SKM-1 treated with dmso at 0.1 percent for 144 hours (cell line): ENCODE data around the gene SLC25A33.
A peak's percentile ranks its signal among the peaks of the same experiment; 100 is the strongest.
"Not testable (repeated sequence)": the region's sequence is repeated elsewhere in the genome, so short reads cannot be mapped to it uniquely, and the experiment has no call there.

Experiments
- DNase-seq: peaks from one replicate; lab custom pipeline; 2025; ENCODE audit not compliant: unreplicated experiment; lab: John Stamatoyannopoulos, UW

SLC25A33 gene

DNA sequence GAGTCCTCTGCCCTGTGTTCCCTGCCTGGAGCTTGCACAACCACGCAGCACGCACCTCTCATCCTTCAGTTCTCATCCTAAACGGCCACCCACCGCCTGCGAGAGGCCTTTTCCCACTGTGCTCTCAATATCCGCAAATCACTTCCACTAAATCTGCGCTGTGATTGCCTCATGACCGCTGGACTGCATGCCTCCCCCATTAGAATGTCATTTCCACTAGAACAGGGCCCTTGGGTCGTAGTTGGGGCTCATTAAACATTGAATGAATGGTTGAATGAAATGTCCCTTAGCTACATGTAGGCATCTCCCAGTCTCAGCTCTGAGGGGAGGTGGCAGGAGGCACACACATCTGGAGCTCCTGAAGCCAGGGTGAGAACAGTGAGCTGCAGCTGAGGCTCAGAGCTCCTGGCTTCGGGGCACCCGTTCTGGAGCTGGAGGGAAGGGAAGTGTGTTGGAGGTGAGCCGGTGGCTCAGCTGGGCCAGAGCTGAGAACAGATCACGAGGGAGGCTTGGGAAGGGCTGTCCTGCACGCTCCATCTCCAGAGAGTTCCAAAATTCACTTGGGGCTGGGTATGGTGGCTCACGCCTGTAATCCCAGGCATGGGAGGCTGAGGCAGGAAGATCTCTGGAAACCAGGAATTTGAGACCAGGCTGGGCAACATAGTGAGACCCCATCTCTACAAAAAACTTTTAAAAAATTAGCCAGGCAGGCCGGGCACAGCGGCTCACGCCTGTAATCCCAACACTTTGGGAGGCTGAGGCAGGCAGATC is 79.8 kb downstream of the SLC25A33 start:
- DNase-seq, result no peak

DNA sequence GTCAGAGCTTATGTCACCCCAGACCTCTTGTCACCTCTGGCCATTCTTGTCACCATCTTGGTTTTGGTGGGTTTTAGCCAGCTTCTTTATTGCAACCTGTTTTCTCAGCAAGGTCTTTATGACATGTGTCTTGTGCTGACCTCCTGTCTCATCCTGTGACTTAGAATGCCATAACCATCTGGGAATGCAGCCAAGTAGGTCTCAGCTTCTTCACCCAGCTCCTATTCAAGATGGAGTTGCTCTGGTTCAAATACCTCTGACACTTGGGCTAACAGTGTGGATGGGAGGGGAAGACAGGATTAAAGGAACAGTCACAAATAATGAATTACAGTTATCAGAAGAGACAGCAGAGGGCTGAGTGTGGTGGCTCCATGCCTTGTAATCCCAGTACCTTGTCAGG is 81.8 kb downstream of the SLC25A33 start:
- DNase-seq, result no peak

DNA sequence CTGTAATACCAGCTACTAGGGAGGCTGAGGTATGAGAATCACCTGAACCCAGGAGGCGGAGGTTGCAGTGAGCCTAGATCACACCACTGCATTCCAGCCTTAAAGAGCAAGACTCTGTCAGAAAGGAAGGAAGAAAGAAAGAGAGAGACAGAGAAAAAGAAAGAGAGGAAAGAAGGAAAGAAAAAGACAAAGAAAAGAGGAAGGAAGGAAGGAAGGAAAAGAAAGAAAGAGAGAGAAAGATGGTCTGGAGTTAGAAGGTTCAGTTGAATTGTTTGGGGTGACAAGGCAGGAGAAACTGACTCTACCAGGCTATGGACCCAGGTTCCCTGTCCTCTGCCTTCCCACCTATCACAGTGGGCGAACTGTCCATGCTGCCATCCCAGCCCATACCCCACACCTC is 84.8 kb downstream of the SLC25A33 start:
- no peak for DNase-seq

DNA sequence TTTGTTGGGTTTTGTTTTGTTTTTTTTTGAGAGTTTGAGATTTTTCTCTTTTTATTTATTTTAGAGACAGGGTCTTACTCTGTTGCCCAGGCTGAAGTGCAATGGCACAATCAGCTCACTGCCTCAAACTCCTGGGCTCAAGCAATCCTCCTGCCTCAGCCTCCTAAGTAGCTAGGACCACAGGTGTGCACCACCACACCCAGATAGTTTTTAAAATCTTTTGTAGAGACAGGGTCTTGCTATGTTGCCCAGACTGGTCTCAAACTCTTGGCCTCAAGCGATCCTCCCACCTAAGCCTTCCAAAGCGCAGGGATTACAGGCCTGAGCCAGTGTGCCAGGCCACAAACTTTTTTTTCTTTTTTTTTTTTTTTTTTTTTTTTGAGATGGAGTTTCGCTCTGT is 85.8 kb downstream of the SLC25A33 start:
- not testable (repeated sequence) for DNase-seq

DNA sequence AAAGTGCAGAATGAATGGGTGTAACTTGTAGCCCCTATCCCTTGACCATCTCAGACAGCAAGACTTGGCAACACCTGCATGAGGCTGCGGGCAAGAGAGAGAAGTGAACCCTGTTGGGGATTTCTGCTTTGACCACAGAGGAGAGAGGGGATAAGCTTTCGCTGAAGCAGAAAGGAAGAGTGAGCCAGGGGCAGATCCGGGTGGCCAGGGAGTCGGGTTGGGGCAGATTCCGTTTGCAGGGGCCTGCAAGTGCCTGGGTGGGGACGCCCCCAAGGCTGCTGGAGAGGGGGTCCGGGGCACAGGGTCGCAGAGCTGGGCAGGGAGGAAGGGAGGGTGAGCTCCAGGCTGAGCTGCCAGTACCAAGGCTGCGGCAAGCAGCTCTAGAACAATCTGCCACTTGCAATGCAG is 86.9 kb downstream of the SLC25A33 start:
- no peak for DNase-seq

DNA sequence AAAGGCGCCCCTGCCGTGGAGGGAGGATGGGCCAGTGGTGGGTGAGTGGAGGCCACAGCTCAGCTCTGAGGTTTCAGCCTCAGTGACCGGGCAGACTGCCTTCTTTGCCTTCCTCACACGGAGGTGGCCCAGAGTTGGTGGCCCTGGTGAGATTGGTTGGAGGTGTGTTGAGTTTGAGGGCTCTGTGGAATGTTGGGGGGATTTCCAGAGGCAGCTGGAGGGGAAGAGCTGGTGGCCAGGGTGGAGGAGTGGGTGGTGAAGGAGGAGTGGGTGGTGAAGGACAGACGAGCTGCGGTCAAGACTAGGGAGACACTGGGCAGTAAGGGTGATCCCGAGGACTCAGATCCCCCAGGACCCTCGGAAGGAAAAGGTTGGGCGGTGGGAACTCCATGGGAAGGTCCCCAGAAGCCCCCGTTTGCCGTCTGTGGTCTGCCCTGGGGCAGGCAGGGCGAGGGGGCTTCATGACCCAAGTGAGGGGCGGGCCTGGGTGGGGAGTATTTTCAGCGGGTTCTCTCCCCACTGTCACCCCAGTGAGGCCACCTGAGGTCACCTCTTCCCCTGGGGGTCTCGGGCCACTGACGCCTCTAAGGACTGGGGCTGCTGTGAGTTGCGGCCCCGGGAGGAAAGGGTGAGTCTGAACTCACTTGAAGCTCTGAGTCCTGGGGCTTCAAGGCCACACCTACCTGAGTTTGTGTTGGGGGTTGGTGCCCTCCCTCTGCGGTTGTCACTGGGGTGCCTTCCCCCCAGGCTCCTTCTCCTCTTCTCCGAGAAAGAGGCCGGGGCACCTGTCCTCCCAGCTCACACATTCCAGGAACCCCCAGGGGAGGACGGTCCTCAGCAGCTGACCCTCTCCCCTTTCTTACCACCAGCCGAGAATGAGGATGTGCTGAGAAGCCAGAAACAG is 89.5 kb downstream of the SLC25A33 start:
- no peak for DNase-seq

DNA sequence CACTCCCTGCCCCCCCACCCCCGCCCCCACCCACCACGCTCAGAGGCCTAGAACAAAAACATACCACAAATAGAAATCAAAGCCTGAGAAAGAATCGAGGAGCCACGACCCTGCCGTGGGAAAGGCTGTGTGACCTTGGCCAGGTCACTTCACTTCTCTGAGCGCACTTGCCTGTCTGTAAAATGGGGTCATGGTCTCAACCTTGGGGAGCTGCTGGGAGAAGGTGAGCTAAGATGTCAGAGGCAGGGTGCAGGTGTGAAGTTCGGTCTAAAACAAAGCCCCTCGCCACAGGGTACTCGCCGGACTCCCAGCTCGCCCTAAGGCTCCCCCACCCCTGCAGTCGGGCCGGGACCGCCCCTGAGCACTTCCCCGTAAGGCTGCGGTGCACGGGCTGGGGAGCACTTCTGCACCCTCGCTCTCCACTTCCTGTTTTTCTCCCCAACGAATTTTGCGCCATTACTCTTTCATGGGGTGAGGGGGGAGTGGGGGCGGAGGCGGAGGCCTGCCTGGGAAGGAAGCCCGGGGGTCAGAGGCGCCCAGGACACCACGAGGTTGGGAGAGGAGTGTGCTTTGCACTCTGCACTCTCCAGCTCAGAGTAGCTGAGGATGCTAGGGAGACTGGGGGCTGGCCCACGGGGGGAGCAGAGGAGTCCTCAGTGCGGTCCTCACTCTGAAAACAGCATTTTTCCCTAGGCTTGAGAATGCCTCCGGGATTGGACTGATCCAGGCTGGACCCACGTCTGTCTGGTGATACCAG is 90.4 kb downstream of the SLC25A33 start:
- peak; percentile 94 for DNase-seq

DNA sequence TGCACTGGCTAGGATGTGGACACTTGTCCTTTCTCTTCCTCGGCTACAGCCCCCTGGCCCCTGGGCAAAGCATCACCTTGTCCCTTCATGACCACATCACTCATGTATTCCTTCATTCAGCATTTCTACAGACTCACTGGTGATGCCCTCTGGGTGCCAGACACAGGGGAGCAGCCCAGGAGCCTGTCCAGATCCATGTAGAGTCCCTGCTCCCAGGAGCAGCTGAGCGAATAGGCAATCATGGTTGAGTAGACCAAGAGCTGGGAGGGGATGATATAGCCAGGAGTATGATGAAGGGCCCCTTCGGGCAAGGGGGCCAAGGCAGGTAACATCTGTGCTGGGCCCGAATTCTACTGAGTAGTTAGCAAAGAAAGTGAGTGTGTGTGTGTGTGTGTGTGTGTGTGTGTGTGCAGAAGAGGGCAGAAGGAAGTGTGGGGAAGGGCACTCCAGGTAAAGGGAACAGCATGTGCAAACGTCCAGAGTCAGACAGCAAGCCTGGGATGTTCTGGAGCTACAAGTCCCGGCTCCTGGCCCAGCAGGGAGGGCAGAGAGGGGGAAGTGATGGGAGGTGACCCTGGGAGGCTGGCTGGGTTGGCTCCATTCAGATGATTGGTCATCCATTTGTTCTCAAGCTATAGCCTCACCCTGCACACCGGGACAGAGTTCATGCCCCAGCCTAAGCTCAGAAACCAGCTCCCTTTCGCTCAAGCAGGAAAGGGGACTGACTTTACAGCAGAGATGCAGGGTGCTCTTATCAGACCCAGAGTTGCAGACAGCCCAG is 91.3 kb downstream of the SLC25A33 start:
- DNase-seq, result no peak

DNA sequence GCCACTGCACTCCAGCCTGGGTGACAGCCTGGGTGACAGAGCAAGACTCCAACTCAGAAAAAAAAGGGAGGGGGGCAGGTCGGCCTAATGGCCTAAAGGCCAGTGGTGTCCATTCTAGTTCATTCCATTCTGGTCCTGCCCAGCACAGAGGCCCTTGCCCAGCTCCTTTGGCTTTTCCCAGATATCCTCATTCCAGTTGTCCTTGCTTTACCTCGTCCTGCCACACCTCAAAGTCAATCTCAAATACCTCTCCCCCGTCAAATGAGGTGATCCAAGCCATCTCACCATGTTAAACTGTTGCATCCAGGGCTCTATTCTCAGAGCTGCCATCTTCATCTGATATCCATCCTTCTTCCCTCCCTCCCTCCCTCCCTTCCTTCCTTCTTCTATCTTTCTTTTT is 92.3 kb downstream of the SLC25A33 start:
- no peak for DNase-seq

DNA sequence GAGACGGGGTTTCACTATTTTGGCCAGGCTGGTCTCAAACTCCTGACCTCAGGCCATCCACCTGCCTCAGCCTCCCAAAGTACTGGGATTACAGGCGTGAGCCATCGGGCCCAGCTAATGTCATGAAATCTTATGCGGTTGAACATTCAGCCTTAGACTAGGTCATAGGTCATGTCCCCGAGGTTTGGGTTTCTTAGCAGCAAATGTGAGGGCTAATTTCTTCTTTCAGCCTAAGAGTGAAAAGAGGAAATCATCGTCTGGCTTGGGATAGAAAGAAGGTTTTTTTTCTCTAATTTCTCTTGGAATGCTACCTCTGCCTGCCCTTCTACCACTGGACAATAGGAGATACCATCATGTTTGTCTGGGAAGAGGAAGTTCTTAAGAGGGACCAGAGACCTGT is 94.2 kb downstream of the SLC25A33 start:
- DNase-seq, result peak; percentile 48

DNA sequence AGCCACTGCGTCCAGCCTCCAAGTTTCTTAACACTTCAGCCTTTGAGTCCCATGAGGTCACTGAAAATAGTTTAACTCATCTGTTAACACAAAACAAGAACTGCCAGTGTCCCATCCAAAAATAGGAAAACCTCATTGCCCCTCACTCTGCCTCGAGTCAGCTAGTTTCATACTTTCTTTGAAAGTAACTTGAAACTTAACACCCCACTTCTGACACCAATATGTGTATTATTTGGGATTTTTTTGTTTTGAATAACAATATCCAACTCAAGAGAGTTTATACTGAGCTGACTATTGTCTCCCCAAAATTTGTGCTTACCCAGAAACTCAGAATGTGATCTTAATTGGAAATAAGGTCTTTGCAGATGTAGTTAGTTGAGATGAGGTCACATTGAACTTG is 95.3 kb downstream of the SLC25A33 start:
- DNase-seq, result no peak
